ENCODE measurements around the gene ZNF518A. TPM values are rescaled to one million over a fixed set of nuclear protein-coding genes. Genes with fewer than 3 reads are reported as not detected.
A peak's percentile ranks its signal among the peaks of the same experiment; 100 is the strongest.

Gene ZNF518A
- total and polyA plus RNA-seq, 9 of the 15 experiments (the other 6 are each of a cell fraction or from before 2014, with no cell fraction given), result 6.3 to 30.0 (median 17.4) TPM

DNA sequence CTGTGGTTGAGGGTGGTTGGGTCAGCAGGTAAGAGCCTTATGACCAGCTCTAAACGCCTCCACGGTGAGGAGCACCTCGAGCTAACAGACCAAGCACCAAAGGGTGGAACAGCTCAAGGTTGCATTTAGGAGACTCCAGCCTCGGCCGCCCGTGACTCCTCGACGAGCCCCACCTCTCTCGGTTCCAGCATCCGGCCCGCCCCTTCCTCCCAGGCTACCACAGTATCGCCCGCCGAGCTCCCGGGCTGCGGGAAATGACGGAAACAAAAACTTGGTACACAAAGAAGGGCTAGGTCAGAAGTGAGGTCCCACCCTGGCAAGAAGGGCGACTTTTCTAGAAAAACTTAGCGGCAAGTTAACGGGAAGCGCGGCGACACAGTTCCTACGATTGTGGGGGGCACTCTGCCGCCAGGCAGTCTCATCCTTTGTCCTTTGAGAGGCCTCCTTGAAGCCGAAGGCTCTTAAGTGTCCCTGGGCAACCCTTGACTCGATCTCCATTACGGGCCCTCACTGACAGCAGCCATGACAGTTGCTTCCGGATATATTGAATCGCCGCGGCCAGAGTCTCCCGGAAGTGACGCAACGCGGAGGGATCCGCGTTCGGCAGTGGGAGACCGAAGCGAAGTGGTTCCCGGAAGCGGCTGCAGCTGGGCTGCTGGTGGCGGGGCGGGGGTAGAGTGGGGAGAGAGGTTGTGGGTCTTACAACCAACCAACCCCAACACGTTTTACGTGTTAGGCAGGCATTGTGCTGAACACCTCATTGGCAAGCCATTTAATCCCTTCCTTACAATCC is 40.2 kb upstream of the ZNF518A start (continued):
- TF ChIP-seq, protein P1, sequence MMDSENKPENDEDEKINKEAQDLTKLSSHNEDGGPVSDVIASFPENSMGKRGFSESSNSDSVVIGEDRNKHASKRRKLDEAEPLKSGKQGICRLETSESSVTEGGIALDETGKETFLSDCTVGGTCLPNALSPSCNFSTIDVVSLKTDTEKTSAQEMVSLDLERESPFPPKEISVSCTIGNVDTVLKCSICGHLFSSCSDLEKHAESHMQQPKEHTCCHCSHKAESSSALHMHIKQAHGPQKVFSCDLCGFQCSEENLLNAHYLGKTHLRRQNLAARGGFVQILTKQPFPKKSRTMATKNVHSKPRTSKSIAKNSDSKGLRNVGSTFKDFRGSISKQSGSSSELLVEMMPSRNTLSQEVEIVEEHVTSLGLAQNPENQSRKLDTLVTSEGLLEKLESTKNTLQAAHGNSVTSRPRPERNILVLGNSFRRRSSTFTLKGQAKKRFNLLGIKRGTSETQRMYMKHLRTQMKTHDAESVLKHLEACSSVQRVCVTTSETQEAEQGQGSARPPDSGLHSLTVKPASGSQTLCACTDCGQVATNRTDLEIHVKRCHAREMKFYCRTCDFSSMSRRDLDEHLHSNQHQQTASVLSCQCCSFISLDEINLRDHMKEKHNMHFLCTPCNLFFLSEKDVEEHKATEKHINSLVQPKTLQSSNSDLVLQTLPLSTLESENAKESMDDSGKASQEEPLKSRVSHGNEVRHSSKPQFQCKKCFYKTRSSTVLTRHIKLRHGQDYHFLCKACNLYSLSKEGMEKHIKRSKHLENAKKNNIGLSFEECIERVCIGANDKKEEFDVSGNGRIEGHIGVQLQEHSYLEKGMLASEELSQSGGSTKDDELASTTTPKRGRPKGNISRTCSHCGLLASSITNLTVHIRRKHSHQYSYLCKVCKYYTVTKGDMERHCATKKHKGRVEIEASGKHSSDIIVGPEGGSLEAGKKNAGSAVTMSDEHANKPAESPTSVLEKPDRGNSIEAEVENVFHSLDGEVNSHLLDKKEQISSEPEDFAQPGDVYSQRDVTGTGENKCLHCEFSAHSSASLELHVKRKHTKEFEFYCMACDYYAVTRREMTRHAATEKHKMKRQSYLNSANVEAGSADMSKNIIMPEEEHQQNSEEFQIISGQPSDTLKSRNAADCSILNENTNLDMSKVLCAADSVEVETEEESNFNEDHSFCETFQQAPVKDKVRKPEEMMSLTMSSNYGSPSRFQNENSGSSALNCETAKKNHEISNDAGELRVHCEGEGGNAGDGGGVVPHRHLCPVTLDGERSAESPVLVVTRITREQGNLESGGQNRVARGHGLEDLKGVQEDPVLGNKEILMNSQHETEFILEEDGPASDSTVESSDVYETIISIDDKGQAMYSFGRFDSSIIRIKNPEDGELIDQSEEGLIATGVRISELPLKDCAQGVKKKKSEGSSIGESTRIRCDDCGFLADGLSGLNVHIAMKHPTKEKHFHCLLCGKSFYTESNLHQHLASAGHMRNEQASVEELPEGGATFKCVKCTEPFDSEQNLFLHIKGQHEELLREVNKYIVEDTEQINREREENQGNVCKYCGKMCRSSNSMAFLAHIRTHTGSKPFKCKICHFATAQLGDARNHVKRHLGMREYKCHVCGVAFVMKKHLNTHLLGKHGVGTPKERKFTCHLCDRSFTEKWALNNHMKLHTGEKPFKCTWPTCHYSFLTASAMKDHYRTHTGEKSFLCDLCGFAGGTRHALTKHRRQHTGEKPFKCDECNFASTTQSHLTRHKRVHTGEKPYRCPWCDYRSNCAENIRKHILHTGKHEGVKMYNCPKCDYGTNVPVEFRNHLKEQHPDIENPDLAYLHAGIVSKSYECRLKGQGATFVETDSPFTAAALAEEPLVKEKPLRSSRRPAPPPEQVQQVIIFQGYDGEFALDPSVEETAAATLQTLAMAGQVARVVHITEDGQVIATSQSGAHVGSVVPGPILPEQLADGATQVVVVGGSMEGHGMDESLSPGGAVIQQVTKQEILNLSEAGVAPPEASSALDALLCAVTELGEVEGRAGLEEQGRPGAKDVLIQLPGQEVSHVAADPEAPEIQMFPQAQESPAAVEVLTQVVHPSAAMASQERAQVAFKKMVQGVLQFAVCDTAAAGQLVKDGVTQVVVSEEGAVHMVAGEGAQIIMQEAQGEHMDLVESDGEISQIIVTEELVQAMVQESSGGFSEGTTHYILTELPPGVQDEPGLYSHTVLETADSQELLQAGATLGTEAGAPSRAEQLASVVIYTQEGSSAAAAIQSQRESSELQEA (IDR thresholded peaks at IDR 0.05; ENCODE audit: low read depth), result peak; percentile 55; the same call in 1 of the 2 replicates
- TF ChIP-seq ELF4 (CRISPR knock-in tag; IDR thresholded peaks at IDR 0.05), result peak; percentile 83
- no peak for TF ChIP-seq ZNF23 (CRISPR knock-in tag; IDR thresholded peaks at IDR 0.05)
- peak; percentile 48 for TF ChIP-seq HNRNPLL (IDR thresholded peaks at IDR 0.05; ENCODE audit: low read depth, low read length, poor library complexity, severe bottlenecking)
- TF ChIP-seq, protein P2, sequence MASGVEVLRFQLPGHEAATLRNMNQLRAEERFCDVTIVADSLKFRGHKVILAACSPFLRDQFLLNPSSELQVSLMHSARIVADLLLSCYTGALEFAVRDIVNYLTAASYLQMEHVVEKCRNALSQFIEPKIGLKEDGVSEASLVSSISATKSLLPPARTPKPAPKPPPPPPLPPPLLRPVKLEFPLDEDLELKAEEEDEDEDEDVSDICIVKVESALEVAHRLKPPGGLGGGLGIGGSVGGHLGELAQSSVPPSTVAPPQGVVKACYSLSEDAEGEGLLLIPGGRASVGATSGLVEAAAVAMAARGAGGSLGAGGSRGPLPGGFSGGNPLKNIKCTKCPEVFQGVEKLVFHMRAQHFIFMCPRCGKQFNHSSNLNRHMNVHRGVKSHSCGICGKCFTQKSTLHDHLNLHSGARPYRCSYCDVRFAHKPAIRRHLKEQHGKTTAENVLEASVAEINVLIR (CRISPR knock-in tag; IDR thresholded peaks at IDR 0.05), result peak; percentile 87
- 0 out of 2 replicates have a peak, but pooled peaks have one; percentile 26 for TF ChIP-seq ZNF24 (IDR thresholded peaks at IDR 0.05)
- no peak for TF ChIP-seq KAT8 (IDR thresholded peaks at IDR 0.05; ENCODE audit: low read depth)
- TF ChIP-seq CHD2 (IDR thresholded peaks at IDR 0.05; ENCODE audit: low read depth, low read length), result peak; percentile 84
- TF ChIP-seq, protein P3, sequence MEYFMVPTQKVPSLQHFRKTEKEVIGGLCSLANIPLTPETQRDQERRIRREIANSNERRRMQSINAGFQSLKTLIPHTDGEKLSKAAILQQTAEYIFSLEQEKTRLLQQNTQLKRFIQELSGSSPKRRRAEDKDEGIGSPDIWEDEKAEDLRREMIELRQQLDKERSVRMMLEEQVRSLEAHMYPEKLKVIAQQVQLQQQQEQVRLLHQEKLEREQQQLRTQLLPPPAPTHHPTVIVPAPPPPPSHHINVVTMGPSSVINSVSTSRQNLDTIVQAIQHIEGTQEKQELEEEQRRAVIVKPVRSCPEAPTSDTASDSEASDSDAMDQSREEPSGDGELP (CRISPR knock-in tag; IDR thresholded peaks at IDR 0.05; ENCODE audit: borderline replicate concordance), result peak; percentile 94
- TF ChIP-seq TRIM24 (IDR thresholded peaks at IDR 0.05), result peak in 1 of 2 experiments; percentile 82; a peak in 2 of 4 replicates
- no peak for TF ChIP-seq OTX1 (CRISPR knock-in tag; IDR thresholded peaks at IDR 0.05)
- peak; percentile 44 to 82; a peak in 2 of 4 replicates for TF ChIP-seq SIN3A (IDR thresholded peaks at IDR 0.05; ENCODE audit: borderline replicate concordance in 2 of 2, control insufficient read depth in 1 of 2, low read depth in 2 of 2, low read length in 2 of 2)
- peak; percentile 70 for TF ChIP-seq KLF1 (tag; IDR thresholded peaks at IDR 0.05)
- no peak for TF ChIP-seq ZBED1 (IDR thresholded peaks at IDR 0.05)
- no peak for TF ChIP-seq PHTF2 (CRISPR knock-in tag; IDR thresholded peaks at IDR 0.05)
- TF ChIP-seq, protein P4, sequence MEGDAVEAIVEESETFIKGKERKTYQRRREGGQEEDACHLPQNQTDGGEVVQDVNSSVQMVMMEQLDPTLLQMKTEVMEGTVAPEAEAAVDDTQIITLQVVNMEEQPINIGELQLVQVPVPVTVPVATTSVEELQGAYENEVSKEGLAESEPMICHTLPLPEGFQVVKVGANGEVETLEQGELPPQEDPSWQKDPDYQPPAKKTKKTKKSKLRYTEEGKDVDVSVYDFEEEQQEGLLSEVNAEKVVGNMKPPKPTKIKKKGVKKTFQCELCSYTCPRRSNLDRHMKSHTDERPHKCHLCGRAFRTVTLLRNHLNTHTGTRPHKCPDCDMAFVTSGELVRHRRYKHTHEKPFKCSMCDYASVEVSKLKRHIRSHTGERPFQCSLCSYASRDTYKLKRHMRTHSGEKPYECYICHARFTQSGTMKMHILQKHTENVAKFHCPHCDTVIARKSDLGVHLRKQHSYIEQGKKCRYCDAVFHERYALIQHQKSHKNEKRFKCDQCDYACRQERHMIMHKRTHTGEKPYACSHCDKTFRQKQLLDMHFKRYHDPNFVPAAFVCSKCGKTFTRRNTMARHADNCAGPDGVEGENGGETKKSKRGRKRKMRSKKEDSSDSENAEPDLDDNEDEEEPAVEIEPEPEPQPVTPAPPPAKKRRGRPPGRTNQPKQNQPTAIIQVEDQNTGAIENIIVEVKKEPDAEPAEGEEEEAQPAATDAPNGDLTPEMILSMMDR (IDR thresholded peaks at IDR 0.05 in 2 of 3, conservative IDR thresholded peaks at IDR 0.05 in 1 of 3; ENCODE audit: insufficient read depth in 2 of 3, low read depth in 1 of 3, low read length in 3 of 3), result peak in 2 of 3 experiments; percentile 13 to 29; a peak in 2 of 6 replicates
